Epithelial cell of proximal tubule (primary cell): ENCODE measurements around the gene OR13C2. TPM values are rescaled to one million over a fixed set of nuclear protein-coding genes. Genes with fewer than 3 reads are reported as not detected.

ENCODE experiments used
- DNase-seq: peaks from one replicate; pipeline ENCODE4 v3.0.0-alpha.2; 2011; ENCODE audit warnings: low read depth
- H3K4me3 ChIP-seq: 2 replicates; pipeline ENCODE4 v1.5.1; 2011; ENCODE audit warnings: low read depth, mild to moderate bottlenecking, low read length
- CTCF ChIP-seq: conservative IDR thresholded peaks from 2 replicates; pipeline ENCODE4 v1.5.1; 2012; ENCODE audit warnings: low read depth, mild to moderate bottlenecking, low read length
- total RNA-seq: library from RNA; depleted of rRNA; stranded (reverse); fragments of >200 nt; gene quantifications from 2 replicates; pipeline ENCODE4 v1.2.3, GENCODE V29; 2015

OR13C2 gene
- total RNA-seq, 1 donor from 2014 or later: not detected

GRCh38 chr9:104575456-104575855 lies 30.0 kb downstream of the OR13C2 start:
- no peak for DNase-seq
- TF ChIP-seq CTCF: no peak
- no peak overlapping the region for H3K4me3 ChIP-seq

GRCh38 chr9:104572612-104573011 lies 32.8 kb downstream of the OR13C2 start:
- no peak for TF ChIP-seq CTCF
- no peak overlapping the region for H3K4me3 ChIP-seq
- DNase-seq: no peak

GRCh38 chr9:104568868-104569267 lies 36.6 kb downstream of the OR13C2 start, which contains the start of gene OR13C8:
OR13C8 (plus strand) TSS chr9:104569168; CDS start chr9:104569168, 0 bp downstream.
- DNase-seq: no peak
- TF ChIP-seq CTCF: no peak

GRCh38 chr9:104564358-104564757 lies 41.1 kb downstream of the OR13C2 start:
- no peak for TF ChIP-seq CTCF
- no peak overlapping the region for H3K4me3 ChIP-seq
- no peak for DNase-seq

More at GRCh38 chr9:104568868-104569267, 36.6 kb downstream of the OR13C2 start, which contains the start of gene OR13C8:
- H3K4me3 ChIP-seq: no peak within 1 kb of the TSS

GRCh38 chr9:104556830-104557634 lies 48.4 kb downstream of the OR13C2 start:
- DNase-seq: no peak
- no peak overlapping the region for H3K4me3 ChIP-seq
- no peak for TF ChIP-seq CTCF

- DNase-seq: no peak
- TF ChIP-seq CTCF: no peak
- no peak overlapping the region for H3K4me3 ChIP-seq
Measured at GRCh38 chr9:104555521-104555920, 49.9 kb downstream of the OR13C2 start.

Other genes with a start within 250 kb of the OR13C2 start
- gene OR13F1, start 101.4 kb downstream of the OR13C2 start, total RNA-seq: not detected in 2 replicates
- gene OR13C4, start 78.4 kb downstream of the OR13C2 start, total RNA-seq: not detected in 2 replicates
- gene OR13C3, start 68.8 kb downstream of the OR13C2 start, total RNA-seq: not detected in 2 replicates
- not detected in 2 replicates for gene OR13C8, start 36.5 kb downstream of the OR13C2 start, total RNA-seq
- not detected in 2 replicates for gene OR13C5, start 6.2 kb downstream of the OR13C2 start, total RNA-seq
- not detected in 2 replicates for gene OR13C9, start 12.6 kb upstream of the OR13C2 start, total RNA-seq
- gene OR13D1, start 88.9 kb upstream of the OR13C2 start, total RNA-seq: not detected in 2 replicates
- gene NIPSNAP3A, start 142.1 kb upstream of the OR13C2 start, total RNA-seq: 34.4 and 34.7 TPM in 2 replicates
- 0.58 TPM in 1 of 2 replicates, not detected in the other for gene NIPSNAP3B, start 158.5 kb upstream of the OR13C2 start, total RNA-seq